IPS DF 6.9 (cell line): ENCODE results near the gene MYH11.
A peak's percentile ranks its signal among the peaks of the same experiment; 100 is the strongest.

ENCODE experiments used
- DNase-seq: peaks from one replicate; pipeline ENCODE4 v3.0.0-alpha.2; 2013; ENCODE audit warnings: low read depth, low spot score
- H3K27ac ChIP-seq: one replicate; pipeline ENCODE4 v1.5.1; 2013; ENCODE audit warnings: low read length, control low read depth
- H3K27me3 ChIP-seq: 2 replicates; pipeline ENCODE4 v1.6.1; 2013; ENCODE audit warnings: mild to moderate bottlenecking, low read length; ENCODE audit not compliant: control insufficient read depth, insufficient read depth
- H3K36me3 ChIP-seq: 2 replicates; pipeline ENCODE4 v1.6.1; 2013; ENCODE audit warnings: low read length; ENCODE audit not compliant: control insufficient read depth, insufficient read depth
- H3K4me1 ChIP-seq: 2 replicates; pipeline ENCODE4 v1.6.1; 2013; ENCODE audit warnings: low read length; ENCODE audit not compliant: control insufficient read depth, insufficient read depth
- H3K4me3 ChIP-seq: 2 replicates; pipeline ENCODE4 v1.5.1; 2013; ENCODE audit warnings: mild to moderate bottlenecking, low read length
- H3K9me3 ChIP-seq: 2 replicates; pipeline ENCODE4 v1.6.1; 2013; ENCODE audit warnings: low read length, inconsistent platforms; ENCODE audit not compliant: control insufficient read depth, insufficient read depth
- WGBS: extraction: QIAGEN DNeasy Blood & Tissue Kit; methylation state at CpG from one replicate; pipeline ENCODE4 v1.1.7; 2013; ENCODE audit warnings: mixed read lengths, missing lambda C conversion rate; ENCODE audit not compliant: insufficient read length, insufficient coverage; 5-methylcytosine and 5-hydroxymethylcytosine counted together

MYH11 gene

GRCh38 chr16:15874745-15875314 is 18.0 kb upstream of the MYH11 start:
- Histone ChIP-seq H3K4me1 (no peaks in the 10 kb centered on the region), H3K27me3 (no peaks in the 10 kb centered on the region), H3K27ac (no peak overlapping the region), H3K36me3 (no peaks in the 10 kb centered on the region; the same call in 1 of the 2 replicates), H3K9me3 (no peaks in the 10 kb centered on the region), H3K4me3 (no peak overlapping the region)
- no CpG with 5 or more reads among the region's 7 CpGs for WGBS
- DNase-seq: no peak

- DNase-seq: no peak
- H3K36me3 ChIP-seq: no peaks in the 10 kb centered on the region; the same call in 1 of the 2 replicates
- H3K27ac ChIP-seq: no peak overlapping the region
- H3K9me3 ChIP-seq: no peaks in the 10 kb centered on the region
- no peaks in the 10 kb centered on the region for H3K4me1 ChIP-seq
- H3K4me3 ChIP-seq: no peak overlapping the region
- H3K27me3 ChIP-seq: no peaks in the 10 kb centered on the region
- WGBS: no CpG with 5 or more reads among the region's 1 CpG
These were observed 16.9 kb upstream of the MYH11 start for GRCh38 chr16:15873737-15874136.

- WGBS: no CpG with 5 or more reads among the region's 2 CpGs
- no peak for DNase-seq
- Histone ChIP-seq H3K4me3 (no peak overlapping the region), H3K27ac (no peak overlapping the region), H3K4me1 (no peaks in the 10 kb centered on the region), H3K9me3 (no peaks in the 10 kb centered on the region), H3K27me3 (no peaks in the 10 kb centered on the region), H3K36me3 (no peaks in the 10 kb centered on the region; the same call in 1 of the 2 replicates)
These were observed 16.5 kb upstream of the MYH11 start for GRCh38 chr16:15873301-15873700.

- DNase-seq: no peak
- Histone ChIP-seq H3K9me3 (no peaks in the 10 kb centered on the region), H3K4me1 (no peaks in the 10 kb centered on the region), H3K27me3 (no peaks in the 10 kb centered on the region), H3K4me3 (no peak overlapping the region), H3K36me3 (no peaks in the 10 kb centered on the region; the same call in 1 of the 2 replicates), H3K27ac (no peak overlapping the region)
- no CpG with 5 or more reads among the region's 5 CpGs for WGBS
These were observed 13.2 kb upstream of the MYH11 start for GRCh38 chr16:15870011-15870410.

GRCh38 chr16:15866451-15866850 is 9.6 kb upstream of the MYH11 start:
- no CpG with 5 or more reads among the region's 5 CpGs for WGBS
- Histone ChIP-seq H3K27me3 (no peaks in the 10 kb centered on the region), H3K9me3 (no peaks in the 10 kb centered on the region)

DNA sequence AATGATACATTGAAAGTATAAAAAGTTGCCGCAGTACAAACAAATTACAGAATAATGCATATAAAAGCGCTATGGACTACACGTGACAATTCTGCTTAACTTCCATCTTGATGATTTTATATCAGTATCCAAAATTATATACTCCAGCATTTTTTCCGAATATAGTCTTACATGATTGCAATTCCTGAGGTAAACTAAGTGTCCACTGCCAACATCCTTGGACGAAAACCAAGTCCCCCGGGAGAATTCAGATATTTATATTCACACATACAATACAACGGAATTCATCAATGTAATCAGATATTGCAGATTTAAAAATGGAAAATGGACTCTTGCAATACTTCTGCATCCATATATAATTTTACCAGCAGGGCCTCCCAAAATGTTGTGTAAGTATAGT is 8.9 kb upstream of the MYH11 start:
- H3K27me3 ChIP-seq: no peaks in the 10 kb centered on the region
- no CpG with 5 or more reads among the region's 7 CpGs for WGBS

More at GRCh38 chr16:15866451-15866850, 9.6 kb upstream of the MYH11 start:
- H3K4me3 ChIP-seq: no peak overlapping the region
- no peaks in the 10 kb centered on the region; the same call in 1 of the 2 replicates for H3K36me3 ChIP-seq
- H3K4me1 ChIP-seq: no peaks in the 10 kb centered on the region
- no peak for DNase-seq
- no peak overlapping the region for H3K27ac ChIP-seq

GRCh38 chr16:15864939-15865338 is 8.1 kb upstream of the MYH11 start:
- Histone ChIP-seq H3K36me3 (no peaks in the 10 kb centered on the region; the same call in 1 of the 2 replicates), H3K27me3 (no peaks in the 10 kb centered on the region), H3K9me3 (no peaks in the 10 kb centered on the region), H3K4me1 (no peaks in the 10 kb centered on the region), H3K4me3 (no peak overlapping the region), H3K27ac (no peak overlapping the region)
- no peak for DNase-seq
- no CpG with 5 or more reads among the region's 5 CpGs for WGBS

More for the DNA sequence above, 8.9 kb upstream of the MYH11 start:
- DNase-seq: no peak
- Histone ChIP-seq H3K36me3 (no peaks in the 10 kb centered on the region; the same call in 1 of the 2 replicates), H3K4me1 (no peaks in the 10 kb centered on the region), H3K27ac (no peak overlapping the region), H3K9me3 (no peaks in the 10 kb centered on the region), H3K4me3 (no peak overlapping the region)

GRCh38 chr16:15861996-15862395 is 5.2 kb upstream of the MYH11 start:
- Histone ChIP-seq H3K27ac (no peak overlapping the region), H3K4me1 (no peaks in the 10 kb centered on the region), H3K36me3 (no peaks in the 10 kb centered on the region; the same call in 1 of the 2 replicates), H3K27me3 (peaks cover 10% of the 10 kb centered on the region; the same call in 1 of the 2 replicates), H3K4me3 (no peak overlapping the region), H3K9me3 (no peaks in the 10 kb centered on the region)
- no CpG with 5 or more reads among the region's 3 CpGs for WGBS
- DNase-seq: no peak

DNA sequence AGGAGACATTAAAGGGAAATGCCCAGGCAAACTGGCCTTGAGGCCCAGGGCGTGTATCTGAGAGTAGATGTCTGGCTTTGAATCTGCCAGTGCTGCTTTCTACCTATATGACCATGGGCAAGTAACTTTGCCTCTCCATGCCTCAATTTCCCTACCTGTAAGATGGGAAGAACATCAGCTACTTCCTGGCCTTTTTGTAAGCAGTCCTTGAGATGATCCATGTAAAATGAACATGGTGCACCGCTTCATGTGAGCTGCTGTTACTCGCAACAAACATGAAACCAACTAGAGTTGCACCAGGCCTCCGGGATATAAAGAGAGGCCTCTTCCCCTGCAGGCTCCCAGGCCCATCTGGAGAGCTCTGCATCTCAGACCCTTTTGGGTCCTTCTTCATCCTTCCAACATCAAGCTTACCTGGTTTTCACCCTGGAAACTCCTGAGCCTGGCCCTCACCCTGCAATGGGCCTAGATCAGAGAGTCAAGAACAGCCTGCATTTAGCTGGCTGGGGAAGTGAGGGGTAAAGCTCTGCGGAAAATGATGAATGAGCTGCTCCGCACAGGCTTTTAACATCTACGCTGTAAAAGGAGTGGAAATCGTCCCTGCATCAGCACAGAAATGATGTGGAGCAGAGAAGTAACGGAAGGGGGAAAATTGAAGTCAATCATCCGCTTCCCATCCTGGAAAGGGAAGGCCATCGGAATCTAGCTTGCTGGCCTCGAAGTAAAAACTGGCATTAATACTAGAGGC is 2.3 kb upstream of the MYH11 start:
- no peak overlapping the region for H3K27ac ChIP-seq
- no peak overlapping the region for H3K4me3 ChIP-seq
- H3K9me3 ChIP-seq: no peaks in the 10 kb centered on the region
- H3K4me1 ChIP-seq: no peaks in the 10 kb centered on the region
- no peaks in the 10 kb centered on the region for H3K36me3 ChIP-seq
- H3K27me3 ChIP-seq: peaks cover 22% of the 10 kb centered on the region; the same call in 1 of the 2 replicates
- WGBS: no CpG with 5 or more reads among the region's 12 CpGs
- no peak for DNase-seq

GRCh38 chr16:15857724-15858560 is 1.1 kb upstream of the MYH11 start:
- Histone ChIP-seq H3K36me3 (no peaks in the 10 kb centered on the region), H3K27me3 (peaks cover 22% of the 10 kb centered on the region; the same call in 1 of the 2 replicates), H3K9me3 (no peaks in the 10 kb centered on the region), H3K27ac (no peak overlapping the region), H3K4me1 (no peaks in the 10 kb centered on the region), H3K4me3 (peak overlapping the region; percentile 54; the same call in 1 of the 2 replicates)
- DNase-seq: no peak
- WGBS: no CpG with 5 or more reads among the region's 55 CpGs
